ENCODE results near the gene CATSPERZ. TPM values are rescaled to one million over a fixed set of nuclear protein-coding genes. Genes with fewer than 3 reads are reported as not detected.

CATSPERZ gene
- total and polyA plus RNA-seq, 2 experiments from 2014 or later: 0.46 TPM; not detected in 1

DNA sequence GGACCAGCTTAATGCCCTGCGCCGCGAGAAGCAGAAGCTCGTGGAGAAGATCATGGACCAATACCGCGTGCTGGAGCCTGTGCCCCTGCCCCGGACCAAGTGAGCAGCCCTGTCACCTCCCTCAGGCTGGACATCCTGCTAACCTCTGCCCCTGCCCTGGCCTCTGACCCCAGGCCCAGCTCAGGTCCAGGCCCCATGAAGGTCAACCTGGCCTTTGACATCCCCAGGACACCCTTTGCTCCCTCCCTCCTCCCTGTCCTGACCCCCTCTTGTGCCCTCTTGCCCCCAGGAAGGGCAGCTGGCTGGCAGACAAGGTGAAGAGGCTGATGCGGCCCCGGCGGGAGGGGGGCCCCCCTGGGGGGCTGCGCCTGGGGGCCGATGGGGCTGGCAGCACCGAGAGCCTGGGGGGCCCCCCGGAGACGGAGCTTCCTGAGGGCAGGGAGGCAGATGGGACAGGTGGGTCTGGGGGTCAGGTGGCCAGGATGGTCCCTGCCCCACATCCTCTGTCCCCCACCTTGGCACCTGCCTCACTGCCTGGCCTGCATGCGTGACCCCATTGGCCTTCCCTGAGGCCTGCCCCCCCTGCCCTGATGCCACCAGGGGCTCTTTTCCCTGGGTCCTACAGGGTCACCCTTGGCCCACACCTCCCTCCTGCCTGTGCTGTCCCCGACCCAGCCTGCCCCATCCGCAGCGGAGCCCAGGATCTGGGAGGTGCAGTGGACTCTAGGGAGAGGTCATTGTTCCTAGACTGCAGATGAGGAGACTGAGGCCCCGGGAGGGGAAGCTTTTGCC lies 53.8 kb downstream of the CATSPERZ start:
- 84% methylated on average over 11 of the region's 20 CpGs for WGBS (ENCODE audit: low lambda C conversion rate, missing lambda C conversion rate)
- TF ChIP-seq, protein P1, sequence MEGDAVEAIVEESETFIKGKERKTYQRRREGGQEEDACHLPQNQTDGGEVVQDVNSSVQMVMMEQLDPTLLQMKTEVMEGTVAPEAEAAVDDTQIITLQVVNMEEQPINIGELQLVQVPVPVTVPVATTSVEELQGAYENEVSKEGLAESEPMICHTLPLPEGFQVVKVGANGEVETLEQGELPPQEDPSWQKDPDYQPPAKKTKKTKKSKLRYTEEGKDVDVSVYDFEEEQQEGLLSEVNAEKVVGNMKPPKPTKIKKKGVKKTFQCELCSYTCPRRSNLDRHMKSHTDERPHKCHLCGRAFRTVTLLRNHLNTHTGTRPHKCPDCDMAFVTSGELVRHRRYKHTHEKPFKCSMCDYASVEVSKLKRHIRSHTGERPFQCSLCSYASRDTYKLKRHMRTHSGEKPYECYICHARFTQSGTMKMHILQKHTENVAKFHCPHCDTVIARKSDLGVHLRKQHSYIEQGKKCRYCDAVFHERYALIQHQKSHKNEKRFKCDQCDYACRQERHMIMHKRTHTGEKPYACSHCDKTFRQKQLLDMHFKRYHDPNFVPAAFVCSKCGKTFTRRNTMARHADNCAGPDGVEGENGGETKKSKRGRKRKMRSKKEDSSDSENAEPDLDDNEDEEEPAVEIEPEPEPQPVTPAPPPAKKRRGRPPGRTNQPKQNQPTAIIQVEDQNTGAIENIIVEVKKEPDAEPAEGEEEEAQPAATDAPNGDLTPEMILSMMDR (IDR thresholded peaks at IDR 0.05; ENCODE audit: poor library complexity): no peak
- TF ChIP-seq EZH2 (IDR thresholded peaks at IDR 0.05; ENCODE audit: borderline replicate concordance): no peak
- no peak for TF ChIP-seq EZH2phosphoT487 (IDR thresholded peaks at IDR 0.05; ENCODE audit: low read depth, severe bottlenecking, unreplicated experiment)
- Histone ChIP-seq H3K4me1 (ENCODE audit: insufficient read depth) (peaks cover 29% of the 10 kb centered on the region), H3K9me3 (ENCODE audit: low read depth) (no peaks in the 10 kb centered on the region), H2AFZ (no peak overlapping the region), H3K36me3 (replicated peaks; ENCODE audit: insufficient read depth, low read depth) (no peaks in the 10 kb centered on the region), H3K4me2 (no peak overlapping the region), H3K4me3 (no peak overlapping the region), H3K79me2 (peaks cover 4% of the 10 kb centered on the region), H4K20me1 (ENCODE audit: insufficient read depth, poor library complexity, severe bottlenecking) (no peaks in the 10 kb centered on the region), H3K27ac (no peak overlapping the region), H3K9me2 (replicated peaks; ENCODE audit: insufficient read depth) (no peaks in the 10 kb centered on the region), H3K27me3 (no peaks in the 10 kb centered on the region)
- peak; percentile 3 for DNase-seq (ENCODE audit: low spot score)

Small RNA genes lying within 50 kb of the gene (microRNA-seq; reads per million reads assigned to microRNA genes)
- gene MIR7155: not detected

Small RNA genes lying within 50 kb of the gene (small RNA-seq; reads per million reads assigned to genes)
- gene MIR7155 (not detected), gene RF00019 (not detected)

Other genes with a start within 250 kb of the CATSPERZ start
- 12.3 and 21.2 TPM in 2 replicates for gene MACROD1, start 134.2 kb upstream of the CATSPERZ start, total RNA-seq
- gene MACROD1, start 134.2 kb upstream of the CATSPERZ start, polyA plus RNA-seq: 29.8 and 40.0 TPM in 2 replicates
- 113 and 122 TPM in 2 replicates for gene STIP1, start 114.2 kb upstream of the CATSPERZ start, total RNA-seq
- gene STIP1, start 114.2 kb upstream of the CATSPERZ start, polyA plus RNA-seq: 115 and 131 TPM in 2 replicates
- gene FERMT3, start 93.6 kb upstream of the CATSPERZ start, total RNA-seq: 0.44 and 1.6 TPM in 2 replicates
- 2.0 TPM in 1 of 2 replicates, not detected in the other for gene FERMT3, start 93.6 kb upstream of the CATSPERZ start, polyA plus RNA-seq
- 26.3 and 52.8 TPM in 2 replicates for gene TRPT1, start 74.2 kb upstream of the CATSPERZ start, total RNA-seq
- gene TRPT1, start 74.2 kb upstream of the CATSPERZ start, polyA plus RNA-seq: 55.5 and 56.0 TPM in 2 replicates
- 42.9 and 49.5 TPM in 2 replicates for gene NUDT22, start 74.1 kb upstream of the CATSPERZ start, total RNA-seq
- 66.6 and 70.4 TPM in 2 replicates for gene NUDT22, start 74.1 kb upstream of the CATSPERZ start, polyA plus RNA-seq
- 12.8 and 13.4 TPM in 2 replicates for gene DNAJC4, start 69.8 kb upstream of the CATSPERZ start, total RNA-seq
- gene DNAJC4, start 69.8 kb upstream of the CATSPERZ start, polyA plus RNA-seq: 58.4 and 61.7 TPM in 2 replicates
- gene VEGFB, start 65.8 kb upstream of the CATSPERZ start, total RNA-seq: 29.1 and 30.5 TPM in 2 replicates
- gene VEGFB, start 65.8 kb upstream of the CATSPERZ start, polyA plus RNA-seq: 116 and 117 TPM in 2 replicates
- gene FKBP2, start 59.3 kb upstream of the CATSPERZ start, total RNA-seq: 57.7 and 73.5 TPM in 2 replicates
- 349 and 421 TPM in 2 replicates for gene FKBP2, start 59.3 kb upstream of the CATSPERZ start, polyA plus RNA-seq
- gene PPP1R14B, start 53.4 kb upstream of the CATSPERZ start, total RNA-seq: 86.8 and 96.1 TPM in 2 replicates
- gene PPP1R14B, start 53.4 kb upstream of the CATSPERZ start, polyA plus RNA-seq: 222 and 229 TPM in 2 replicates
- gene PLCB3, start 48.8 kb upstream of the CATSPERZ start, total RNA-seq: 21.1 and 23.5 TPM in 2 replicates
- gene PLCB3, start 48.8 kb upstream of the CATSPERZ start, polyA plus RNA-seq: 19.0 and 19.5 TPM in 2 replicates
- 52.0 and 74.3 TPM in 2 replicates for gene BAD, start 15.7 kb upstream of the CATSPERZ start, total RNA-seq
- gene BAD, start 15.7 kb upstream of the CATSPERZ start, polyA plus RNA-seq: 122 and 125 TPM in 2 replicates
- 17.0 and 25.2 TPM in 2 replicates for gene GPR137, start 14.5 kb upstream of the CATSPERZ start, total RNA-seq
- 62.4 and 63.9 TPM in 2 replicates for gene GPR137, start 14.5 kb upstream of the CATSPERZ start, polyA plus RNA-seq
- not detected in 2 replicates for gene KCNK4, start 9.1 kb upstream of the CATSPERZ start, total RNA-seq
- gene KCNK4, start 9.1 kb upstream of the CATSPERZ start, polyA plus RNA-seq: not detected in 2 replicates
- gene ESRRA, start 5.2 kb downstream of the CATSPERZ start, total RNA-seq: 52.1 and 62.0 TPM in 2 replicates
- gene ESRRA, start 5.2 kb downstream of the CATSPERZ start, polyA plus RNA-seq: 51.3 and 57.4 TPM in 2 replicates
- 210 and 244 TPM in 2 replicates for gene TRMT112, start 17.2 kb downstream of the CATSPERZ start, total RNA-seq
- gene TRMT112, start 17.2 kb downstream of the CATSPERZ start, polyA plus RNA-seq: 292 and 311 TPM in 2 replicates
- gene PRDX5, start 17.8 kb downstream of the CATSPERZ start, total RNA-seq: 261 and 267 TPM in 2 replicates
- gene PRDX5, start 17.8 kb downstream of the CATSPERZ start, polyA plus RNA-seq: 517 and 542 TPM in 2 replicates
- 4.9 TPM in 2 replicates for gene CCDC88B, start 39.8 kb downstream of the CATSPERZ start, total RNA-seq
- 9.1 and 10.0 TPM in 2 replicates for gene CCDC88B, start 39.8 kb downstream of the CATSPERZ start, polyA plus RNA-seq
- gene RPS6KA4, start 58.8 kb downstream of the CATSPERZ start, total RNA-seq: 31.3 and 35.9 TPM in 2 replicates
- 44.0 and 44.8 TPM in 2 replicates for gene RPS6KA4, start 58.8 kb downstream of the CATSPERZ start, polyA plus RNA-seq

Data from hepatocyte (in vitro differentiated cells).